HG02870 (cell line): Measurements from ENCODE around the gene ZBTB7C.

Experiments used
- ATAC-seq: cut with Tn5 transposase; IDR thresholded peaks from one replicate; pipeline ENCODE4 v1.9.1; 2021; ENCODE audit warnings: mild to moderate bottlenecking, moderate library complexity; ENCODE audit not compliant: unreplicated experiment

The ZBTB7C gene

GRCh38 chr18:48018851-48019250 lies 390.3 kb downstream of the ZBTB7C start:
- no peak for ATAC-seq

- ATAC-seq, result no peak
These were observed 391.5 kb downstream of the ZBTB7C start for GRCh38 chr18:48017635-48018034.

- ATAC-seq, result no peak
These were observed 396.0 kb downstream of the ZBTB7C start for GRCh38 chr18:48013162-48013561.

- no peak for ATAC-seq
These were observed 397.2 kb downstream of the ZBTB7C start for GRCh38 chr18:48011926-48012465.

GRCh38 chr18:48010264-48010663 lies 398.9 kb downstream of the ZBTB7C start:
- ATAC-seq, result no peak

GRCh38 chr18:48009116-48009745 lies 400.0 kb downstream of the ZBTB7C start:
- ATAC-seq, result no peak

DNA sequence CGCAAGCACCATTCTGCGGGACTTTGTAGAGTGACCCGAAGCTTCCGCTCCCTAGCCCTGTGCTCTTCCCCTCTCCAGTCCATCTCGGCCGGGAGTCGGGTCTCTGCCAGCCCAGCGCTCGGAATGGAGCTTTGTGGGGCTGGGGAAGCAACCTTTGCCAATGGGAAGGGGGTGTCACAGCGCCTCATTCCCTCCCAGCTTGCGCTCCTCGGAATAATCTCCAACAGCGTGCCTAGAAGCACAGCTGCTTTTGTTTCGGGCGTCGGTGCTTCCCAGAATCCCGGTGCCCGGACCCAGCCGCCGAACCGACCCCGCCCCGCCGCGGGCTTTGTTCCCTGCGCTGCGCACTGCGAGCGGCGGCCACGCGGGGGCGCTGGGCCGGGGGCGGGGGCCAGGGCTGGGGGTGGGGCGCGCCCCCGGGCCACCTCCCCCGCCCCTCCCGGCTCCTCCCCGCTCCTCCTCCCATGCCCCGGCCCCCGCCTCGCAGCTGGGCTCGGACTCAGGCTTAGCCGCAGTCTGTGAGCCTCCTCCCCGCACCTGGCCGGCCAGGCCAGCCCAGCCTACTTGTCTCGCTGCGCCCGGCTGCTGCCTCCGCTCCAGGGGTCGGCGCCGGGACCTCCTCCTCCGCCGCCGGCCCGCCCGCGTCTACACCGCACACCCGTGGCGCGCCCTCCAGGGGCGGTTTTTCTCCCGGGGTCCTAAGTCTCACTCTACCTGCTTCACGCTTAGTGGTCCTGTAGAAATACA lies 401.1 kb downstream of the ZBTB7C start:
- ATAC-seq, result no peak

- ATAC-seq, result no peak
These were observed 401.8 kb downstream of the ZBTB7C start for GRCh38 chr18:48007381-48007780.

DNA sequence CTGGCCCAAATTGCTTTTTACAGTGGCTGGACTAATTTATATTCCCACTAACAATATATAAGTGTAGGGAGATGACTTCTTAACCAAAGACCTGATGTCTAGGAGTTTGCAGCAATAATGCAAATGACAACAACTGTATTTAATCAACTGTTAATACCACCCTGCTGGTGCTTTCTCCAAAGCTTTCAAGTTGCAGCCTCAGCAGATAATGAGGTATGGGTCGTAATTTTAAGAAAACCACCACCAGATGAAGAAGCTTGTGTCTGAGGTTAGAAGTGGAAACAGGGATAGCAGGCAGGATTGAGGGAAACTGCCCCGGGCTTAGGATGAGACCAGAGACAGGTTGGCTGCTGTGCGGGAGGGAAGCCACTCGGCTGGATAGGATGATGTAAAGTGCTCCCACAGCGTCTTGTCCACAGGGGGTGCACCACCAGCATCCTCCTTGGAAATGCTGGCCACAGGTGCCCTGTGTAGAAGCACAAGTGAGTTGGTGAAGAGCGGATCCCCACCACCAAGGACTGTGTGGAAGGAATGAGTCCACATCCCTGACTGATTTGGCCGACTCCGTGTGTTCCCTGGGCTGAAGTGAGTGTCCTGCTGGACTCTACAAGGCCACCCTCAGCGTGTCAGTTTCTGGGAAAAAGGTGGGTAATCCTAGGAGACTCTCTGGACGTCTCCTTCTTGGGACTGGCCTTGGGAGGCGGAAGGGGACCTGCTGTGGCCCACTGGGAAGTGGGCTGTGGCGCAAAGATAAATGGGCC lies 402.6 kb downstream of the ZBTB7C start:
- ATAC-seq, result no peak

GRCh38 chr18:48004577-48004976 lies 404.6 kb downstream of the ZBTB7C start:
- no peak for ATAC-seq

DNA sequence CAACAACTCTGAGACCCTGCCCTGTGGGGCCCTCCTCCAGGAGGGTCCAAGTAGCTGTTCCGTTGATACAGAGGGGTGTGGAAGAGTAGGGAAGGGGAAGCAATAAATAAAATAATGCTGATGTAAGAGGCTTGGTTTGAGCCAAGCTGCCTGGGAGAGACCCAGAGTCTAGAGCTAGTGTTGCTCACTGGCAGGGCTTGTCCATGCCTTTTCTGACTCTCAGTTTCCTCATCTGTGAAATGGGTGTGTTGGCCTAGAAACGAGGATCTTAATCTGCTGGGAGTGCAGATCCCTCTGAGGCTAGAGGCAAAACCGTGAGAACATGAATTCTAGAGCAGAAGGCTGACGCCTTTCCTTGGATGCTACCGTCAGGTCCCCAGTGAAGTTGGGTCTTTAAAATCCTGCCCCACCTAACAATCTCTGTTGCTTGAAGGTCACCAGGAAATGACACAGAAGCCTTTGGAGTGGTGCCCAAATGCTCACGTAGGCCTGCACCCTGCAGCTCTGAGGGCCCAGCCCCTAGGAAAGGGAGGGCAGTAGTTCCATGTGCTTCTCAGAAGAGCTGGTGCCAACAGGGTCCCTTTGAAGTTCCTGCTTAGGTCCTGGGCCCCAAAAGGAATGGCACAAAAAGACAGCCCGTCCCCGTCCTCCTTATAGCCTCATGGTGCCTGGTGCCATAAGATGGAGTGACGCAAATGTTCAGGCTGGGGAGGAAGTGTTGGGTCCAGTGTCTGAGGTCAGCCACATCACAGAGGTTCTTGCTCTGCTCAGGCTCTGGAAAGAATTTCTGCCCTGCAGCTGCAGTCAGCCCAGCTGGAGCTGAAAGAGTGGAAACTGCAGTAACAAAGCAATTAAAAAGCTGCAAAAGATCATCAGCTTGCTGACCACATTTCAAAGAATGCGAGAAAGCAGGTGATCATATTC lies 405.5 kb downstream of the ZBTB7C start:
- ATAC-seq, result no peak

DNA sequence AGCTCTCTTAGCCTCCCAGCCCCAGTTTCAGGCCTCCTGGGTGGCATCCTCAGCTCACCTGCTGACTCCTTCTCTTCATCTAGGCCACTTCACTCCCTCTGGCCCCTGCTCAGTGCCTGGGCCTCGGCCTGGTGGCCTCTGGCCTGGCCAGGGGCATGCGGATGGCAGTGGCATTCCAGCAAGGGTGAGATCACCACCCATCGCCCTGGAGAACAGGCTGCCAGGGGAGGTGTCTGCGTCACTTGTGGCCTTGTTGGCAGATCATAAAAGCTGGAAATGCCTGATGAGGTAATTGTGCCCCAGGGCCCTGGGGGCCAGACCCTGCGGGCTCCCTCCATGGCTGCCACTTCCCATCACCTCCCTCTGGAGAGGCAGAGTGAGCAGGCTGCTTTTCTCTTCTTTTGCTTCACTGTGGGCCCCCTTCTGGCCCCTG lies 406.2 kb downstream of the ZBTB7C start:
- no peak for ATAC-seq

DNA sequence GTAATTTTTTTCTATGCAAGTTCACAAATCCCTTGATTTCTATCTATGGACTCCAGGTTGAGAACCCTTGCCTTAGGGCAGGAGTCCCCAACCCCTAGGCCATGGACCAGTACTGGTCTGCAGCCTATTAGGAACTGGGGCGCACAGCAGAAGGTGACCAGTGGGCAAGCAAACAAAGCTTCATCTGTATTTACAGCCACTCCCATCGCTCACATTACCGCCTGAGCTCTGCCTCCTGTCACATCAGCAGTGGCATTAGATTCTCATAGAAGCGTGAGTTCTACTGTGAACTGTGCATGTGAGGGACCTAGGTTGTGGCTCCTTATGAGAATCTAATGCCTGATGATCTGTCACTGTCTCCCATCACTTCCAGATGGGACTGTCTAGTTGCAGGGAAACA lies 408.5 kb downstream of the ZBTB7C start:
- no peak for ATAC-seq

GRCh38 chr18:47999801-48000248 lies 409.4 kb downstream of the ZBTB7C start:
- no peak for ATAC-seq

GRCh38 chr18:47997338-47997780 lies 411.8 kb downstream of the ZBTB7C start:
- ATAC-seq, result no peak

GRCh38 chr18:47996091-47996541 lies 413.1 kb downstream of the ZBTB7C start:
- ATAC-seq, result no peak

GRCh38 chr18:47995654-47996053 lies 413.5 kb downstream of the ZBTB7C start:
- ATAC-seq, result no peak

- ATAC-seq, result no peak
These were observed 415.8 kb downstream of the ZBTB7C start for GRCh38 chr18:47993409-47993808.

GRCh38 chr18:47992976-47993375 lies 416.2 kb downstream of the ZBTB7C start:
- ATAC-seq, result no peak

DNA sequence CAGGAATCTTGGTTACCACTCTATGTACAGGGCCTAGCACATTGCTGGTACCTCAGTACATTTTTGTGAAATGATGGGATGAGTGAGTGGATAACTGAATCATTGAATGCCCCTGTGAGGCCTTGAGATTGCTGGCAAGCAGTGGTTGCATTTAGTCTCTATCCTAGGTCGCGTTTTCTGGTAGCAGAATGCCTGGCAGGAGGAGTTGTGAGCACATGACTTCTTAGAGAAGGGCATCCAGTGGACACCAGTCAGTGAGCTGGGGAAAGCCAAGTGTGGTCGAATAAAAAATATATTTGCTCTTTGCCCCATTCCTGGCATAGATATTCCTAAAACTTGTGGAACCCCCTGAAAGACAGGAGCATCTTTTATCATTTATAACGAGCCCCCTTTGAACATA lies 416.9 kb downstream of the ZBTB7C start:
- no peak for ATAC-seq
